Mesenchymal stem cell (in vitro differentiated cells and primary cell): ENCODE data around the gene PARD3B.

Source experiments
- DNase-seq: peaks from one replicate; pipeline ENCODE4 v3.0.0-alpha.2; 2013
- H2AFZ ChIP-seq: one replicate; pipeline ENCODE4 v1.6.1; 2013; ENCODE audit warnings: low read depth, mild to moderate bottlenecking, control low read depth, inconsistent platforms, low read length, moderate library complexity
- H2AK5ac ChIP-seq: 2 replicates; pipeline ENCODE4 v1.6.1; 2013; ENCODE audit warnings: low read length, moderate library complexity, mild to moderate bottlenecking, inconsistent platforms; ENCODE audit not compliant: severe bottlenecking
- H2BK120ac ChIP-seq: one replicate; pipeline ENCODE4 v1.6.1; 2013; ENCODE audit warnings: low read depth, mild to moderate bottlenecking, inconsistent platforms, low read length, moderate library complexity
- H2BK12ac ChIP-seq, 2 experiments: one replicate each; pipeline ENCODE4 v1.6.1; 2013; ENCODE audit warnings: inconsistent platforms in 2 of 2, low read length in 2 of 2, mild to moderate bottlenecking in 2 of 2, moderate library complexity in 2 of 2, control low read depth in 1 of 2
- H2BK15ac ChIP-seq: one replicate; pipeline ENCODE4 v1.6.1; 2013; ENCODE audit warnings: mild to moderate bottlenecking, low read depth, inconsistent platforms; ENCODE audit not compliant: poor library complexity, severe bottlenecking
- H2BK5ac ChIP-seq: 2 replicates; pipeline ENCODE4 v1.6.1; 2013; ENCODE audit warnings: low read depth, mild to moderate bottlenecking, low read length, control low read depth, inconsistent platforms; ENCODE audit not compliant: poor library complexity, severe bottlenecking
- H3K14ac ChIP-seq, 2 experiments: one replicate each; pipeline ENCODE4 v1.6.1; 2013; ENCODE audit warnings: inconsistent platforms in 2 of 2, low read length in 2 of 2, control low read depth in 1 of 2, mild to moderate bottlenecking in 1 of 2, moderate library complexity in 1 of 2
- H3K18ac ChIP-seq, 2 experiments: one replicate each; pipeline ENCODE4 v1.6.1; 2013; ENCODE audit warnings: inconsistent platforms in 2 of 2, low read length in 2 of 2, control low read depth in 1 of 2, low read depth in 1 of 2, mild to moderate bottlenecking in 1 of 2
- H3K23ac ChIP-seq, 2 experiments: one replicate each; pipeline ENCODE4 v1.6.1; 2013; ENCODE audit warnings: inconsistent platforms in 2 of 2, low read length in 2 of 2, mild to moderate bottlenecking in 2 of 2, moderate library complexity in 2 of 2, control low read depth in 1 of 2
- H3K27ac ChIP-seq: 2 replicates; pipeline ENCODE4 v1.5.1; 2013; ENCODE audit warnings: mild to moderate bottlenecking, moderate library complexity, low read length, control low read depth, inconsistent platforms; ENCODE audit not compliant: poor library complexity, severe bottlenecking
- H3K27me3 ChIP-seq, 2 experiments: 2 replicates each; pipeline versions ENCODE4 v1.6.1 to v1.7.0; 2013; ENCODE audit warnings: low read length in 2 of 2, mild to moderate bottlenecking in 2 of 2, moderate library complexity in 2 of 2, control low read depth in 1 of 2, inconsistent platforms in 1 of 2; ENCODE audit not compliant: control insufficient read depth in 1 of 2, insufficient read depth in 1 of 2
- H3K36me3 ChIP-seq, 2 experiments: 2 replicates each; pipeline versions ENCODE4 v1.6.1 to v1.7.0; 2013; ENCODE audit warnings: low read length in 2 of 2, control low read depth in 1 of 2, inconsistent platforms in 1 of 2, low read depth in 1 of 2, mild to moderate bottlenecking in 1 of 2; ENCODE audit not compliant: insufficient read depth in 2 of 2, control insufficient read depth in 1 of 2
- H3K4ac ChIP-seq, 2 experiments: one replicate each; pipeline ENCODE4 v1.6.1; 2013; ENCODE audit warnings: inconsistent platforms in 2 of 2, low read length in 2 of 2, mild to moderate bottlenecking in 2 of 2, moderate library complexity in 2 of 2, control low read depth in 1 of 2, low read depth in 1 of 2
- H3K4me1 ChIP-seq: 2 replicates; pipeline ENCODE4 v1.6.1; 2013; ENCODE audit warnings: low read depth, low read length, control low read depth; ENCODE audit not compliant: control insufficient read depth, insufficient read depth
- H3K4me2 ChIP-seq: 2 replicates; pipeline ENCODE4 v1.6.1; 2013; ENCODE audit warnings: low read length, mild to moderate bottlenecking, inconsistent platforms; ENCODE audit not compliant: poor library complexity, severe bottlenecking
- H3K4me3 ChIP-seq, 2 experiments: 2 replicates each; pipeline versions ENCODE4 v1.5.1 to v1.7.0; 2013; ENCODE audit warnings: low read length in 2 of 2, mild to moderate bottlenecking in 2 of 2, control low read depth in 1 of 2, low read depth in 1 of 2; ENCODE audit not compliant: insufficient read depth in 1 of 2
- H3K79me1 ChIP-seq: replicated peaks from 2 replicates; pipeline ENCODE4 v1.6.1; 2013; ENCODE audit warnings: mild to moderate bottlenecking, control low read depth, low read length, inconsistent platforms; ENCODE audit not compliant: poor library complexity, severe bottlenecking
- H3K9ac ChIP-seq: 2 replicates; pipeline ENCODE4 v1.7.0; 2013; ENCODE audit warnings: mild to moderate bottlenecking, low read length, moderate library complexity
- H3K9me3 ChIP-seq: 2 replicates; pipeline ENCODE4 v1.7.0; 2013; ENCODE audit warnings: mild to moderate bottlenecking, low read length; ENCODE audit not compliant: control insufficient read depth
- H4K8ac ChIP-seq: one replicate; pipeline ENCODE4 v1.6.1; 2013; ENCODE audit warnings: inconsistent platforms, mild to moderate bottlenecking, low read length, moderate library complexity
- H4K91ac ChIP-seq: one replicate; pipeline ENCODE4 v1.6.1; 2013; ENCODE audit warnings: mild to moderate bottlenecking, low read length, inconsistent platforms
- WGBS: methylation state at CpG from one replicate; pipeline ENCODE4 v1.1.7; 2013; ENCODE audit warnings: mixed read lengths; 5-methylcytosine and 5-hydroxymethylcytosine counted together

The PARD3B gene

GRCh38 chr2:205041472-205042130 is 496.3 kb downstream of the PARD3B start:
- H3K4me3 ChIP-seq = no peak overlapping the region

GRCh38 chr2:205043285-205043684 is 498.0 kb downstream of the PARD3B start:
- peaks cover 0 to 6% of the 10 kb centered on the region in 2 experiments for H3K36me3 ChIP-seq
- H3K4ac ChIP-seq = no peak overlapping the region
- H3K4me1 ChIP-seq = peaks cover 4% of the 10 kb centered on the region
- H2AK5ac ChIP-seq = no peak overlapping the region
- no peak overlapping the region for H3K27ac ChIP-seq
- no peak overlapping the region for H3K23ac ChIP-seq
- no peak overlapping the region for H2BK5ac ChIP-seq
- no peak overlapping the region for H2BK120ac ChIP-seq
- no peak for DNase-seq
- H3K79me1 ChIP-seq = no peaks in the 10 kb centered on the region
- H3K27me3 ChIP-seq = no peaks in the 10 kb centered on the region
- no peak overlapping the region for H3K14ac ChIP-seq
- no peak overlapping the region for H2AFZ ChIP-seq
- no peak overlapping the region for H2BK12ac ChIP-seq
- H3K9ac ChIP-seq = no peak overlapping the region
- no peak overlapping the region for H2BK15ac ChIP-seq
- H4K91ac ChIP-seq = no peak overlapping the region
- H3K4me2 ChIP-seq = no peak overlapping the region
- H3K4me3 ChIP-seq = no peak overlapping the region
- H3K18ac ChIP-seq = no peak overlapping the region
- no peaks in the 10 kb centered on the region for H3K9me3 ChIP-seq
- no peak overlapping the region for H4K8ac ChIP-seq

More at GRCh38 chr2:205041472-205042130, 496.3 kb downstream of the PARD3B start:
- Histone ChIP-seq H4K91ac (no peak overlapping the region), H3K79me1 (no peaks in the 10 kb centered on the region), H3K9ac (no peak overlapping the region), H3K9me3 (no peaks in the 10 kb centered on the region), H3K18ac (peak overlapping the region in 1 of 2 experiments; percentile 24), H2AK5ac (no peak overlapping the region), H3K4me1 (peaks cover 2% of the 10 kb centered on the region), H2BK5ac (no peak overlapping the region), H2BK15ac (no peak overlapping the region), H2BK12ac (no peak overlapping the region), H3K4me2 (no peak overlapping the region), H2AFZ (no peak overlapping the region), H3K14ac (no peak overlapping the region), H3K36me3 (no peaks in the 10 kb centered on the region), H3K27ac (no peak overlapping the region), H3K23ac (no peak overlapping the region), H4K8ac (no peak overlapping the region), H3K4ac (no peak overlapping the region), H2BK120ac (no peak overlapping the region), H3K27me3 (no peaks in the 10 kb centered on the region)
- no peak for DNase-seq
- 75% methylated on average over 4 of the region's 5 CpGs for WGBS

- no peak overlapping the region for H2BK12ac ChIP-seq
- no peak for DNase-seq
- H3K27ac ChIP-seq = no peak overlapping the region
- H2BK120ac ChIP-seq = no peak overlapping the region
- H3K4me2 ChIP-seq = no peak overlapping the region
- H2AK5ac ChIP-seq = no peak overlapping the region
- H3K9ac ChIP-seq = no peak overlapping the region
- no peak overlapping the region for H4K8ac ChIP-seq
- H3K14ac ChIP-seq = no peak overlapping the region
- H2BK15ac ChIP-seq = no peak overlapping the region
- no peaks in the 10 kb centered on the region for H3K27me3 ChIP-seq
- no peaks in the 10 kb centered on the region for H3K9me3 ChIP-seq
- H2BK5ac ChIP-seq = no peak overlapping the region
- peaks cover 0 to 6% of the 10 kb centered on the region in 2 experiments for H3K36me3 ChIP-seq
- H3K18ac ChIP-seq = no peak overlapping the region
- no peaks in the 10 kb centered on the region for H3K79me1 ChIP-seq
- no peak overlapping the region for H4K91ac ChIP-seq
- no peak overlapping the region for H3K4me3 ChIP-seq
- no peak overlapping the region for H3K23ac ChIP-seq
- WGBS = 60% methylated on average over 1 of the region's 2 CpGs
- no peak overlapping the region for H3K4ac ChIP-seq
- no peak overlapping the region for H2AFZ ChIP-seq
- peaks cover 4% of the 10 kb centered on the region for H3K4me1 ChIP-seq
Measured at GRCh38 chr2:205045706-205046105, 500.4 kb downstream of the PARD3B start.

GRCh38 chr2:205047273-205047839 is 502.1 kb downstream of the PARD3B start:
- H2BK12ac ChIP-seq = no peak overlapping the region
- H3K18ac ChIP-seq = no peak overlapping the region
- no peak overlapping the region for H3K14ac ChIP-seq
- H2AK5ac ChIP-seq = no peak overlapping the region
- H3K9me3 ChIP-seq = no peaks in the 10 kb centered on the region
- H3K9ac ChIP-seq = no peak overlapping the region
- H3K36me3 ChIP-seq = peaks cover 0 to 6% of the 10 kb centered on the region in 2 experiments
- no peak overlapping the region for H2AFZ ChIP-seq
- no peaks in the 10 kb centered on the region for H3K79me1 ChIP-seq
- WGBS = 76% methylated on average over 1 of the region's 1 CpG
- no peaks in the 10 kb centered on the region for H3K27me3 ChIP-seq
- no peak overlapping the region for H3K23ac ChIP-seq
- DNase-seq = no peak
- H2BK5ac ChIP-seq = no peak overlapping the region
- no peak overlapping the region for H3K4me2 ChIP-seq
- H3K27ac ChIP-seq = no peak overlapping the region
- no peak overlapping the region for H3K4ac ChIP-seq
- H4K91ac ChIP-seq = no peak overlapping the region
- no peak overlapping the region for H2BK120ac ChIP-seq
- H3K4me3 ChIP-seq = no peak overlapping the region
- no peak overlapping the region for H2BK15ac ChIP-seq
- H3K4me1 ChIP-seq = peaks cover 2% of the 10 kb centered on the region
- H4K8ac ChIP-seq = no peak overlapping the region
